ENCODE measurements around the gene SCGB1C1.
A peak's percentile ranks its signal among the peaks of the same experiment; 100 is the strongest.
"Not testable (repeated sequence)": the region's sequence is repeated elsewhere in the genome, so short reads cannot be mapped to it uniquely, and the experiment has no call there.

The SCGB1C1 gene

GRCh38 chr11:212150-213100 is 19.5 kb downstream of the SCGB1C1 start:
- peak in 4 of 42 donors; percentile 2 to 12 (median 10) for DNase-seq
- intact Hi-C loops (cut with DNase I) = no loop called here

- intact Hi-C loops (cut with DNase I) = no loop called here
- DNase-seq = peak in 3 of 42 donors; percentile 0 to 12 (median 10)
Measured at GRCh38 chr11:213111-213510, 20.2 kb downstream of the SCGB1C1 start.

- intact Hi-C loops (cut with DNase I) = no loop called here
- peak in 5 of 42 donors; percentile 4 to 35 (median 11) for DNase-seq
Measured at GRCh38 chr11:214083-214482, 21.2 kb downstream of the SCGB1C1 start.

GRCh38 chr11:215581-216037 is 22.7 kb downstream of the SCGB1C1 start:
- intact Hi-C loops (cut with DNase I) = no loop called here
- peak in 1 of 42 donors; percentile 20 for DNase-seq

GRCh38 chr11:216081-216974 is 23.4 kb downstream of the SCGB1C1 start:
- intact Hi-C loops (cut with DNase I) = no loop called here
- DNase-seq = peak in 3 of 42 donors; percentile 1 to 11 (median 5)

- intact Hi-C loops (cut with DNase I) = no loop called here
Measured at GRCh38 chr11:217704-218103, 24.8 kb downstream of the SCGB1C1 start.

GRCh38 chr11:218815-219593 is 26.1 kb downstream of the SCGB1C1 start:
- peak in 5 of 42 donors; percentile 6 to 34 (median 15) for DNase-seq
- intact Hi-C loops (cut with DNase I) = no loop called here

More at GRCh38 chr11:217704-218103, 24.8 kb downstream of the SCGB1C1 start:
- peak in 1 of 42 donors; percentile 2 for DNase-seq

GRCh38 chr11:220641-221215 is 27.9 kb downstream of the SCGB1C1 start:
- intact Hi-C loops (cut with DNase I) = not testable (repeated sequence)

GRCh38 chr11:221539-221938 is 28.7 kb downstream of the SCGB1C1 start:
- DNase-seq = peak in 1 of 42 donors; percentile 18
- intact Hi-C loops (cut with DNase I) = no loop called here

More at GRCh38 chr11:220641-221215, 27.9 kb downstream of the SCGB1C1 start:
- not testable (repeated sequence) for DNase-seq

- intact Hi-C loops (cut with DNase I) = no loop called here
- DNase-seq = peak in 3 of 42 donors; percentile 1 to 19 (median 3)
Measured at GRCh38 chr11:221998-222789, 29.3 kb downstream of the SCGB1C1 start.

- peak in 37 of 42 donors; percentile 26 to 84 (median 57) for DNase-seq
- intact Hi-C loops (cut with DNase I) = no loop called here
Measured at GRCh38 chr11:223026-223789, 30.3 kb downstream of the SCGB1C1 start.

- intact Hi-C loops (cut with DNase I) = no loop called here
- peak in 2 of 42 donors; percentile 18 for DNase-seq
Measured at GRCh38 chr11:223884-224283, 31.0 kb downstream of the SCGB1C1 start.

GRCh38 chr11:224424-224823 is 31.5 kb downstream of the SCGB1C1 start:
- DNase-seq = peak in 2 of 42 donors; percentile 12 to 14
- intact Hi-C loops (cut with DNase I) = no loop called here

GRCh38 chr11:225734-226453 is 33.0 kb downstream of the SCGB1C1 start:
- DNase-seq = peak in 1 of 42 donors; percentile 14
- intact Hi-C loops (cut with DNase I) = no loop called here

- peak in 4 of 42 donors; percentile 17 to 45 (median 32) for DNase-seq
- intact Hi-C loops (cut with DNase I) = no loop called here
Measured at GRCh38 chr11:227824-228379, 35.0 kb downstream of the SCGB1C1 start.

GRCh38 chr11:230431-230830 is 37.6 kb downstream of the SCGB1C1 start:
- intact Hi-C loops (cut with DNase I) = no loop called here
- DNase-seq = peak in 2 of 42 donors; percentile 8 to 22

Measured in head of caudate nucleus (tissue), 42 donors.